Measurements from ENCODE around the gene ARL2. TPM values are rescaled to one million over a fixed set of nuclear protein-coding genes. Genes with fewer than 3 reads are reported as not detected.

ARL2 gene
- total RNA-seq, 4 donors from 2014 or later = 101 to 260 (median 110) TPM

DNA sequence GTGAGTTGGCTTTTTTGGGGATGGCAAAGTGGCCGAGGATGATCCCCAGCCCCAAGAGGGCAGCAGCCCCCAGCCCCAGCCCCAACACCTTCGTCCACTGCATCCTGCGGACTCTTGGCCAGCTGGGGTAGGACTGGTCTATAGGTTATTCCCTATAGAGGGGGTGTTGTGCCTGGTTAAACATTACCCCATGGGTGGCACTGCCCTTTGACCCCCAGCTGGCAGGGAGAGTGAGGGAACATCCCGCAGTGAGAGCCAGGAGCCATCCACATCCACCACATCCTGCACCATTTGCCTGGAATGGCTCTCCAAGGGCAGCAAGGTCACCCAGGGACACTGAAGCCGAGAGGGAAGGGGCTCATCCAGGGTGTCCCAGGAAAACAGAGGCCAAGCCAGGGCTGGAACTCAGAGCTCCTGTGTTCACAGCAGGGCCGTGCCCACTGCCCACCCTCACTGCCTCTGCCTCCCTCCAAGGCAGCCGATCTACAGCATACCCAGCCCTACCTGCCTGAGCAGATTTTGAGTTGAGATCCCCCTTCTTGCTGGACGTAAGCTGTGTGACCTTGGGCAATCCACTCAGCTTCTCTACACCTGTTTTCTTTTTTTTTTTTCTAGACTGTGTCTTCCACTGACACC, 44.6 kb downstream of the ARL2 start, which contains the start of gene NAALADL1:
Gene NAALADL1 (minus strand): TSS at position 135 of the 636 bp plus-strand sequence. CDS start 32 bp downstream, at position 103.
- WGBS, 2 donors = 84 to 90% methylated on average over 7 to 8 of the region's 8 CpGs
- no peak within 1 kb of the TSS for H3K4me3 ChIP-seq (ENCODE audit: low read depth, poor library complexity, severe bottlenecking)
- intact Hi-C loops (cut with DNase I; ENCODE audit: low total_unique reads) = no loop called here
- no peak for DNase-seq (ENCODE audit: low spot score in 2 of 2)
- TF ChIP-seq POLR2A (IDR thresholded peaks at IDR 0.05) = no peak
- TF ChIP-seq, protein P1, sequence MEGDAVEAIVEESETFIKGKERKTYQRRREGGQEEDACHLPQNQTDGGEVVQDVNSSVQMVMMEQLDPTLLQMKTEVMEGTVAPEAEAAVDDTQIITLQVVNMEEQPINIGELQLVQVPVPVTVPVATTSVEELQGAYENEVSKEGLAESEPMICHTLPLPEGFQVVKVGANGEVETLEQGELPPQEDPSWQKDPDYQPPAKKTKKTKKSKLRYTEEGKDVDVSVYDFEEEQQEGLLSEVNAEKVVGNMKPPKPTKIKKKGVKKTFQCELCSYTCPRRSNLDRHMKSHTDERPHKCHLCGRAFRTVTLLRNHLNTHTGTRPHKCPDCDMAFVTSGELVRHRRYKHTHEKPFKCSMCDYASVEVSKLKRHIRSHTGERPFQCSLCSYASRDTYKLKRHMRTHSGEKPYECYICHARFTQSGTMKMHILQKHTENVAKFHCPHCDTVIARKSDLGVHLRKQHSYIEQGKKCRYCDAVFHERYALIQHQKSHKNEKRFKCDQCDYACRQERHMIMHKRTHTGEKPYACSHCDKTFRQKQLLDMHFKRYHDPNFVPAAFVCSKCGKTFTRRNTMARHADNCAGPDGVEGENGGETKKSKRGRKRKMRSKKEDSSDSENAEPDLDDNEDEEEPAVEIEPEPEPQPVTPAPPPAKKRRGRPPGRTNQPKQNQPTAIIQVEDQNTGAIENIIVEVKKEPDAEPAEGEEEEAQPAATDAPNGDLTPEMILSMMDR (IDR thresholded peaks at IDR 0.05) = no peak

DNA sequence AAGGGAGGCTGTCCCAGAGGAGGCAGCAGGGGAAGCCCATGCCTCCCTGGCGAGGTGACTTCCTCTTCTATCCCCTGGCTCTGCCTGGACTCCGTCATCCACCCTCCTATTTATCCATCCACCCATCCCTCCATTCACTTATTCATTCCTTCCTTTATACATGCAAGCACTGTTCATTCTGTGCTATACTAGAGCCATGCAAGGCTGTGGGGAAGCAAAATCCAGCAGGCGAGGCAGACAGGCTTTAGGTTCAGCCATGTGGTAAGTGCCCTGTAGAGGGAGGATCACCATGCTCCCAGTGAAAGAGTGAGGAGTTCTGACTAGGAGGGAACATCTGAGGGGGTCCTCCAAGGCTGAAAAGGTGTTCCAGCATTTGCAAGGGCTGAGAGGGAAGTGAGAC, 45.6 kb downstream of the ARL2 start:
- intact Hi-C loops (cut with DNase I; ENCODE audit: low total_unique reads) = no loop called here
- TF ChIP-seq POLR2A (IDR thresholded peaks at IDR 0.05) = no peak
- TF ChIP-seq, protein P1 (IDR thresholded peaks at IDR 0.05) = no peak
- DNase-seq (ENCODE audit: low spot score in 2 of 2) = no peak
- WGBS, 2 donors = 41 to 45% methylated on average over 3 of the region's 3 CpGs
- no peak overlapping the region for H3K4me3 ChIP-seq (ENCODE audit: low read depth, poor library complexity, severe bottlenecking)

DNA sequence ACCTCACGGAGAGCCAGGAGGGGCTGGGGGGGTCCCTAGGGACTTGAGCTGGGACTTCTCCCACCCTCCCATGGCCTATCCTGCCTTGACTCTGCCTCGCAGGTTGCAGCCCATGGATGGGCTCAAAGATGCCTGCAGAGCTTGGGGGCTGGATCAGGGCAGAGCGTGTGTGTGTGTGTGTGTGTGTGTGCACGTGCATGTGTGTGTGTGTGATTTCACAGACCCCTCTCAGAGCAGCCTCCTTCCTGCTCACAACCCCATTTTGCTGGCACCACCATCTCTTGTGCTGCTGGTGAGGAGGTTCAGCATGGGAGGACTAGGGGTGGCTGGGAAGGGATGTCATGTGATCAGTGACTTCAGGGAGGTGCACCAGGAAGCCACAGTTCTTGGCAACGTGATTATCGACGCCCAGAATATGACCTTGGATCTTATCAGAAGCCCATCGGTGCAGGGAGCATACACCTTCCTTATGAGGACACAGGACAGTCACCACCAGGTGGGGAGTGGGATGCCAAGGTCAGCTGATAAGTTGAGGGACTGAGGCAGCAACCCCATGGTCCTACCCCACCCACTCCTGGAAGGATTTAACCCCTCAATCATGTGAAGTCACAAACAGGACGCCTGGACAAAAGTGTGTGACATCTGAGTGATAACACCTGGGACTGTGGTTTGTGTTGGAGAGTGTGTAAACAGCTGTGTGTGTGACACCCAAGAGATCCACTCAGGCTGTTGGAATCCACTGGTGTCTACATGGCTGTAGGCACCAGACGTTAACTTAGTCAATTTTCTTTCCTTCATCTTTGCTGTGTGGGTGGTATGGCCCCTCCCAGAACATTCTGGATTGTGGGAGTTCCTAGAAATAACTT, 46.2 kb downstream of the ARL2 start:
- intact Hi-C loops (cut with DNase I; ENCODE audit: low total_unique reads) = no loop called here
- 53 to 59% methylated on average over 10 of the region's 10 CpGs for WGBS, 2 donors
- TF ChIP-seq, protein P1 (IDR thresholded peaks at IDR 0.05) = no peak
- TF ChIP-seq POLR2A (IDR thresholded peaks at IDR 0.05) = no peak

DNA sequence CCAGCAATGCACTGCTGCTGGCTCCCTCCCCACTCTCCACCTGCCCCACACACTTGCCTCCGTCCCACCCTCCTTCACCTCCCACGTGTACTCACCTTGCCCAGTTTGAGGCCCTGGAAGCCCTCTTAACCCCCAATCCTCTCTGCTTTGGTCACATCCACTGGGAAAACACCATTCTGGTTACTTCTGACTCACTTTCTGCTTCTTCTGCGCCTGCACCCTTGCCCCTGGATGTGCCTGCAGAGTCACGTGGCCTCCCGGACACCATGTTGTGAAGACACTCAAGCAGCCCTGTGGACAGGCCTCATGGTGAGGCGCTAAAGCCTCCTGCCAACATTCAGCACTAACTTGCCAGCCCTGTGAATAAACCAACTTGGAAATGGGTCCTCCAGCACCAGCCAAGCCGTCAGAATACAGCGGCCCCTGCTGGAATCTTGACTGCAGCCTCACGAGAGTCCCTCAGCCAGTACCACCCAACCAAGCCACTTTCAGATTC, 47.0 kb downstream of the ARL2 start:
- DNase-seq (ENCODE audit: low spot score in 2 of 2) = no peak
- no peak overlapping the region for H3K4me3 ChIP-seq (ENCODE audit: low read depth, poor library complexity, severe bottlenecking)
- TF ChIP-seq, protein P1 (IDR thresholded peaks at IDR 0.05) = no peak
- no peak for TF ChIP-seq POLR2A (IDR thresholded peaks at IDR 0.05)
- WGBS, 2 donors = 65 to 74% methylated on average over 6 to 9 of the region's 9 CpGs
- intact Hi-C loops (cut with DNase I; ENCODE audit: low total_unique reads) = no loop called here

More for the DNA sequence above, 46.2 kb downstream of the ARL2 start:
- no peak for DNase-seq (ENCODE audit: low spot score in 2 of 2)
- H3K4me3 ChIP-seq (ENCODE audit: low read depth, poor library complexity, severe bottlenecking) = no peak overlapping the region

DNA sequence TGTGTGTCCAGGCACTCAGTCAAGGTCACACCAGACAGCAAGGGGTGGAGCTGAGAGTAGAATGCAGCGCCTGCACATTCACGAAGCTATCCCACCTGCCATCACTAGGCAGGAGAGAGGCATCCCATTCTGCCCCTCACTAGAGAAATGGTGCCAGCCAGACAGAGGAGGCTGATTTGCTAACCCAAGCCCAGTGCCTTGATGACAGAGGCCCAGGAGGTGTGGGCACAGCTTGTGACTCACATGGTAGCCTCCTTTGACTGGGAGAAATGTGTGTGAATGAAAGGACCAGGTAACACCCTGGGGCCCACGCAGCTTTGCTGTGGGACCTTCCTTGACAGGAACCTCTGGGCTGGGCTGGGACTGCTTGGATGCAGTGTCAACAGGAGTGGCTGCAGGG, 49.6 kb downstream of the ARL2 start:
- TF ChIP-seq POLR2A (IDR thresholded peaks at IDR 0.05) = no peak
- TF ChIP-seq, protein P1 (IDR thresholded peaks at IDR 0.05) = no peak
- intact Hi-C loops (cut with DNase I; ENCODE audit: low total_unique reads) = no loop called here

More for the DNA sequence above, 49.6 kb downstream of the ARL2 start:
- no peak overlapping the region for H3K4me3 ChIP-seq (ENCODE audit: low read depth, poor library complexity, severe bottlenecking)
- WGBS, 2 donors = 78 to 79% methylated on average over 3 of the region's 3 CpGs
- DNase-seq (ENCODE audit: low spot score in 2 of 2) = no peak
